ENCODE data around the gene KDM6A. TPM values are rescaled to one million over a fixed set of nuclear protein-coding genes. Genes with fewer than 3 reads are reported as not detected.
"Not testable (repeated sequence)": the region's sequence is repeated elsewhere in the genome, so short reads cannot be mapped to it uniquely, and the experiment has no call there.

Gene KDM6A
- total RNA-seq, 1 experiment from 2014 or later = 7.5 TPM

GRCh38 chrX:44961817-44962607, 89.0 kb downstream of the KDM6A start:
- no peak for DNase-seq (ENCODE audit: low read depth)

GRCh38 chrX:44962944-44963343, 90.0 kb downstream of the KDM6A start:
- DNase-seq (ENCODE audit: low read depth) = no peak

DNA sequence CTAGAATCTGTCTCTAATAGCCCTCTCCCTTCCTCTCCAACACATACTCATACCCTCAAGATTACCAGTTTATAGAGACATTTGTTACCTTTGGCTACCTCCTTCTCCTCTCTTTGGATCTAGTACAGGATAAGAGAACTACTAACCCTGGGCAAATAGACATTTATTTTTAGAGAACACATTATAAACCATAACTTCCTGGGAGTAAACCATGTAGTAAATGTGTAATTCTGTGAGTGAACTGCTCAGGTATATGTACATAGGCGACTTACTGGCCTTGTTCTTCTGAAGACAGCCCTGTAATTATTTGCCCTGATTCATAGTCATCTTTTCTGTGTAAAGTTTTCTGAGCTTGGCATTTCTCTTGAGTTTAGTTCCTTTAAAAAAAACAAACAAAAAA, 94.2 kb downstream of the KDM6A start:
- DNase-seq (ENCODE audit: low read depth) = no peak

DNA sequence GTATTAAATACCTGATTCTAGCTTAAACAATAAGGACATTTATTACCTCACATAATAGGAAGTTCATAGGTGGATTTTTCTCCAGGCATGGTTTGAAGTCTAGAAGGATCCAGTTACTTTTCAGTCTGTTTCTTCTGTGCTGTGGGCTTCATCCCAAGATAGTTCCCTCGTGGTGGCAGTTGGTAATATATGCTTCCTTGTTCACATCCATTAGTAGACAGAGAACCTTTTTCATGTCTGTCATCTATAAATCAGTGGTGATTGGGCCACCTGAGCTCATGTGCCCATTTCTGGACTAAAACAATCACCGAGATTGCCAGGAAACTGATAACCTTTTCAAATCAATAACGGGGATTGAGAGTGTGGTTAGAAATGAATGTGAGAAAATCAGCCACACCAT, 97.7 kb downstream of the KDM6A start:
- no peak for DNase-seq (ENCODE audit: low read depth)

DNA sequence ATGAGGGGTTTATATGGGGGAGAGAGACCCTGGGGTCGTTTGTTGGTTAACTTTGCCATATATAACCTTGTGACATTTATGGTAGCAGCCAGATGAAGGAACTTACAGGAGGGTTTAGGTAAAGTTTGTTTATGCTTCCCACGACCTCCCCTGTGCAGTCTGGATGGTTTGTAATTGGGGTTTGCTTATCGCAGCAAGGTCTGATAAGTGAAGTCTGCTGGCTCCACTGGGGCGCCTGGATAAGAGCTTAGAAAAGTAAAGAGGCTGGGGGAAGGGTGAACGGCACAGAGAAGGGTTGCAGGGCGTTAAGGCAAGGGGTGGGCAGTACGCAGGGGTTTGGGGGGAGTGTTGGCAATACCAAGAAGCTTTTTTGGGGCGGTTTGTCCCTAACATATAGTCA, 98.7 kb downstream of the KDM6A start:
- DNase-seq (ENCODE audit: low read depth) = no peak

DNA sequence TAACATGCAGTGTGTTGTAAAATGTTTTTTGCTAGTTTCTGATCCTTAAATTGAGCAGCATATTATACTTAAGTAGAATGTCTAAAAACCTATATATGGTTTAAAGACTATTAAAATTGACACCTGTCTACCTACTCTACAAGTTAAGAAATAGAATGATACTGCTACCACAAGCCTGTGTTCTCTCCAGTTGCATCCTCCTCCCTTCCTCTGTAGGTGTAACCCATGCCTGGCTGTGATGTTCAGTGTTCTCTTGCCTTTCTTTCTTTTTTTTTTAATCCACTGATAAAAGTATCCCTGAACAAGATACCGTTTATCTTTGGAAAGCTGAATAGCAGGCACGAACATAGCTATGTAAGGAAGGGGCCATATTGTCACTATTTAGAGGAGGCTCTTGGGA, 99.1 kb downstream of the KDM6A start:
- no peak for DNase-seq (ENCODE audit: low read depth)

DNA sequence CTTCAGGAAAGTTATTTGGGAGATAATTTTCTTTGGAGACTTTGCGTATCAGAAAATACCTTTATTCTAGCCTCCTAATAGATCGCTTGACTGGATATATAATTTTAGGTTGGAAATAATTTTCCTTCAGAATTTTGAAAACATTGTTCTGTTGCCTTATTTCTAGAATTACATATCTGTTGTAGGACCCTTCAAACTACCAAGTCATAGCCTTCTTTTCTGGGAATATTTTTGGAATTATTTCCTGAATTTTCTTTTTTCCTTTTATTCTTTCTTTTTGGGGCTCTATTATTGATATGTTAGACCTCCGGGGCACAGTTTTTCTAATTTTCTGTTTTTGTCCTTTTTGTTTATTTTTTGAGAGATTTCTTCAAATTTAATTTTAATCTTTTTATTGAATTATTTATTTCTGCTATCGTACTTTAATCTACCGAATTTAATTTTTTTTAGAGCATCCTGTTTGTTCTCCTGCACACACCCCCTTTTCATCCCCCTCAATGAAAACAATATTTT, 100.5 kb downstream of the KDM6A start:
- DNase-seq (ENCODE audit: low read depth) = no peak

GRCh38 chrX:44974451-44974850, 101.5 kb downstream of the KDM6A start:
- peak; percentile 7 for DNase-seq (ENCODE audit: low read depth)

GRCh38 chrX:44975666-44976263, 102.8 kb downstream of the KDM6A start:
- DNase-seq (ENCODE audit: low read depth) = no peak

DNA sequence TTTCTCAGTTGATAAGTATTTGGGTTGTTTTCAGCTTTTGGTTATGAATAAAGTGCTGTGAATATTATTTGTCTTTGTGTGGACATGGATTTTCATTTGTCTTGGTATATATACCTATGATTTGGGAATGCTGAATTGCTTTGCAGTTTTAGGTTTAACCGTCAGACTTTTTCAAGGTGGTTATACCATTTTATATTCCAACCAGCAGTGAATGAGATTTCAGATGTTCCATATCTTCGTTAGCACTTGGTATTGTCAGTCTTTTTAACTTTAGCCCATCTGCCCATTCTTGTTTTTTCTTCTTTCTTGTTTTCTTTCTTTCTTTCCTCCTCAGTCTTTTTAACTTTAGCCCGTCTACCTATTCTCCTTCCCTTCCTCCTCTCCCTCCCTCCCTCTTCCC, 106.0 kb downstream of the KDM6A start:
- no peak for DNase-seq (ENCODE audit: low read depth)

DNA sequence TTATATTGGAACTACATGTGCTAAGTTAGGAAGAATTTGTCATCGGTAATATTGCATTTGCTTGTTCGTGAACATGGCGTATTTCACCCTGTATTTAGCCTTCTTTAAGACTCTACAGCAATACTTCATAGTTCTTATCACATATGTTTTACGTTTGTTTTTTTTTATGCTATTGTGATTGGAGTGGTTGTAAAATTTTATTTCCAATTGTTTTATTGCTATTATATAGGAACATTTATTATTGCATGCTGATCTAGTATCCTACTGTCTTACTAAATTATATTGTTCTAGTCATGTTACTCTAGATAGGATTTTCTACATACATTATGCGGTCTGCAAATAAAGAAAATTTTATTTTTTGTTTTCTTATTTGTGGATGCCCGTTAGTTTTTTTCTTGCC, 107.4 kb downstream of the KDM6A start:
- DNase-seq (ENCODE audit: low read depth) = no peak

- no peak for DNase-seq (ENCODE audit: low read depth)
Measured at GRCh38 chrX:44980883-44981282, 107.9 kb downstream of the KDM6A start.

- DNase-seq (ENCODE audit: low read depth) = no peak
Measured at GRCh38 chrX:44989995-44990770, 117.2 kb downstream of the KDM6A start.

DNA sequence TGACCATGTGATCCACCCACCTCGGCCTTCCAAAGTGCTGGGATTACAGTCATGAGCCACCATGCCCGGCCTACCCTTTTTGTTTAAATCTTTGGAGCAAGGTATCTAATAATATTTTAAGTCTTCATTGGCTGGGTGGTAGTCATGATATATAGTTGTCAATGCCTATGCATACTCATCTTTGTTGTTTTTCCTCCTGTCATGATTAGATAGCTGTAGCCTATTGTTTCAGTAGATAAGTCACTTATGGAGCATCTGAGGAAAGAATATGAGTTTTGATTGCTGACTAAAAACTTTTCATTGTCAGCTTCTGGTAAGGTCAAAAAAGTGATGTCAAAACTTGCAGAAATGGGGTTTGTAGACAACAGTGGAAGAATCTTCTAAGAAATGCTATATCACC, 119.8 kb downstream of the KDM6A start:
- DNase-seq (ENCODE audit: low read depth) = no peak

GRCh38 chrX:44996277-44996676, 123.3 kb downstream of the KDM6A start:
- DNase-seq (ENCODE audit: low read depth) = no peak

GRCh38 chrX:44997282-44997812, 124.4 kb downstream of the KDM6A start:
- no peak for DNase-seq (ENCODE audit: low read depth)

DNA sequence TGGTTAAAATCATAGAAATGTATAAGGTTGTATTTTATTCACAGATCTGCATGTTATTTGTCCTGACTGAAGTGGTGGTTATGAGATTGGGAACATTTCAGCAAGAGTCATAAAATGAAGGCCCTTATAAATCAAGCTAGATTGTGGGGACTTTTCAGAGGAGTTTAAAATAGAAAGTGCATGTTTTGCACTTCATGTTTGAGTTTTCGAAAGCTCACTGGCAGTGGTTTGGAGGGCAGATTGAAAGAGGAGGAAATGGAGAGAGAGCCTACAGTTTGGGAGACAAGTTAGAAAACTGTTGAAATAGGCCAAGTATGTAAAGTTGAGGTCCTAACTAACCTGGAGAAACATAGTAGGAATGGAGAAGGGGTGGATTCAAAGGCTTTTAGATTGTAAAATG, 124.9 kb downstream of the KDM6A start:
- no peak for DNase-seq (ENCODE audit: low read depth)

DNA sequence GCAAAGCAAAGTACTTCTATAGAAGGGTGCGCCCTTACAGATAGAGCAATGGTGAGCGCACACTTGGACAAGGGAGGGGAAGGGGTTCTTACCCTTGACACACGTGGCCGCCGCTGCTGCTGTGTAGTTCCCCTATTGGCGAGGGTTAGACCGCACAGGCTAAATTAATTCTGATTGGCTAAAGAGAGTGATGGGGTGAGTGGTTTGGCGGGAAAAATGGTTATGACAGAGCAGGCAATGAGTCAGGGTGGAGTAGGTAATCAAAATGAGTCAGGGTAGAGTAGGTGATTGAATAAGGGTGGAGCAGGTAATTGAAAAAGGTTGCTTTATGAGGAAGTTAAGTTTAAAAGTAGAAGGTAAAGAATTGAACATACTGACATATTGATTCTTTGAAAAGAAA, 126.2 kb downstream of the KDM6A start:
- DNase-seq (ENCODE audit: low read depth) = peak; percentile 1

GRCh38 chrX:44999872-45000271, 126.9 kb downstream of the KDM6A start:
- DNase-seq (ENCODE audit: low read depth) = not testable (repeated sequence)

GRCh38 chrX:45001048-45001447, 128.1 kb downstream of the KDM6A start:
- DNase-seq (ENCODE audit: low read depth) = no peak

- DNase-seq (ENCODE audit: low read depth) = no peak
Measured at GRCh38 chrX:45003085-45003484, 130.1 kb downstream of the KDM6A start.
